HG03280 (cell line): ENCODE measurements around the gene NELL1.

Experiments
- ATAC-seq: cut with Tn5 transposase; IDR thresholded peaks from one replicate; pipeline ENCODE4 v1.9.1; 2021; ENCODE audit warnings: mild to moderate bottlenecking, moderate library complexity; ENCODE audit not compliant: unreplicated experiment

Gene NELL1

DNA sequence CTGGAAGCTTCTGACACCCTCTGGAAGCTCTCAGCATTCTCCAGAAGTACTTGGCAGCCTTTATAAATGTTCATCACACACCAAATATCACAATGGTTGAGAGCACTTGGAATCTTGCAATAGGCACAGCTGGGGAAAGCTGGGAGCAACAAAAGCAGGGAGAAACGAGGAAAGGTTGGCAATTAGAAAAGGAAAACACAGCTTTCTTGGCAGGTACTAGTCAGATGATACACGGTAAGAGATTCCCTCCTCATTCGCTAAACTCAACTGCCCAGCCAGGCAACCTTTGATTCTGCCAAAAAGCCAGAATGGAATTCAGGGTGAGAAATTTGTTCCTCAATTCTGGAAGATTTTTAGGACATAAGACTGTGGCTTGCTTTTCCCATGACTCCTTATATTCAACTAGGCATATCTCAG lies 946.6 kb downstream of the NELL1 start:
- no peak for ATAC-seq

DNA sequence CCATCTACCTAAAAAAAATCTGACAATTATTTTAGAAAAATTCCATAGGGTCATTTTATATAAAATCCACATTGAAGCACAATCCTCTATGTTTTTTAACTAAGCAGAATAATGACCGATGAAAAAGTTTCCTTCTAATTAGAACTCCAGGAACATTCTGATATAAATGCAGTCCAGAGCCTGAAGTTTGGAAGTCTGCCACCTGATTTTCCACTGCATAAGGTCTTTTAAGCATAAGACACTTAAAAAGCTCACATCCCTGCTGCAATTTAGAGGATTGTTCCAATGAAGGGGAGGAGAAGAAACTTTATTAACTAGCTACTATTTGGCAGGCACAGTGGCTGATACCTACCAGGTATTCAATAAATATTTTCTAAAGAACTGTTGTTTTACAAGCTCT lies 953.2 kb downstream of the NELL1 start:
- no peak for ATAC-seq

DNA sequence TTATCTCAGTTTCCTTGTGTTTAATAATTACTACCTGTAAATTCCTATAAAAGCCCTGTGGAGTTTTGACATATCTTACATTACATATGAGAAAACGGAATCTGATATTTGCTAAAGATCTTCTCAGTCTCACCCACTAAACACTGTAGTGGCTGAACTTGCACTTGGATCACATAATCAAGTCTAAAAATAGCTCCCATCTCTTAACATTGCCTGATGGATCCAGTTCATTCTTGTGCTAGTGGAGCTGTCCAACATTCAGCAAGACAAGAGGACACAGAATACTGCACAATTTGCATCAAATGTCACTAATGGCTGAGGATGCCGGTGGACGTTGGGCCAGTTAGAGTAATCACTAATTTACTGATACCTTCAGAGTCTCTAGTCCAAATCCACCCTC lies 953.6 kb downstream of the NELL1 start:
- no peak for ATAC-seq
